Gastroesophageal sphincter (tissue), 3 donors: ENCODE data around the gene OR6B1.

Source experiments
- POLR2AphosphoS5 ChIP-seq: sonication (generic); formaldehyde crosslinking; IDR thresholded peaks from one replicate; pipeline ENCODE4 v1.6.1; 2017; ENCODE audit warnings: antibody characterized with exemption
- TF ChIP-seq, protein P1 (sequence below), 4 experiments: fragments of 200-600 bp in 2 of 4; fragments of 450-650 bp in 2 of 4; sonication (generic) in 1 of 4; IDR thresholded peaks; one replicate each; pipeline ENCODE4 v1.5.1; 2017 to 2019; ENCODE audit warnings: antibody characterized with exemption in 4 of 4, mild to moderate bottlenecking in 2 of 4, moderate library complexity in 2 of 4

GRCh38 chr7:144000020-144000419, at the start of gene OR6B1:
- TF ChIP-seq, protein P1, sequence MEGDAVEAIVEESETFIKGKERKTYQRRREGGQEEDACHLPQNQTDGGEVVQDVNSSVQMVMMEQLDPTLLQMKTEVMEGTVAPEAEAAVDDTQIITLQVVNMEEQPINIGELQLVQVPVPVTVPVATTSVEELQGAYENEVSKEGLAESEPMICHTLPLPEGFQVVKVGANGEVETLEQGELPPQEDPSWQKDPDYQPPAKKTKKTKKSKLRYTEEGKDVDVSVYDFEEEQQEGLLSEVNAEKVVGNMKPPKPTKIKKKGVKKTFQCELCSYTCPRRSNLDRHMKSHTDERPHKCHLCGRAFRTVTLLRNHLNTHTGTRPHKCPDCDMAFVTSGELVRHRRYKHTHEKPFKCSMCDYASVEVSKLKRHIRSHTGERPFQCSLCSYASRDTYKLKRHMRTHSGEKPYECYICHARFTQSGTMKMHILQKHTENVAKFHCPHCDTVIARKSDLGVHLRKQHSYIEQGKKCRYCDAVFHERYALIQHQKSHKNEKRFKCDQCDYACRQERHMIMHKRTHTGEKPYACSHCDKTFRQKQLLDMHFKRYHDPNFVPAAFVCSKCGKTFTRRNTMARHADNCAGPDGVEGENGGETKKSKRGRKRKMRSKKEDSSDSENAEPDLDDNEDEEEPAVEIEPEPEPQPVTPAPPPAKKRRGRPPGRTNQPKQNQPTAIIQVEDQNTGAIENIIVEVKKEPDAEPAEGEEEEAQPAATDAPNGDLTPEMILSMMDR (IDR thresholded peaks at IDR 0.05) = no peak
- no peak for TF ChIP-seq POLR2AphosphoS5
